ENCODE results near the gene MKLN1.

The MKLN1 gene

DNA sequence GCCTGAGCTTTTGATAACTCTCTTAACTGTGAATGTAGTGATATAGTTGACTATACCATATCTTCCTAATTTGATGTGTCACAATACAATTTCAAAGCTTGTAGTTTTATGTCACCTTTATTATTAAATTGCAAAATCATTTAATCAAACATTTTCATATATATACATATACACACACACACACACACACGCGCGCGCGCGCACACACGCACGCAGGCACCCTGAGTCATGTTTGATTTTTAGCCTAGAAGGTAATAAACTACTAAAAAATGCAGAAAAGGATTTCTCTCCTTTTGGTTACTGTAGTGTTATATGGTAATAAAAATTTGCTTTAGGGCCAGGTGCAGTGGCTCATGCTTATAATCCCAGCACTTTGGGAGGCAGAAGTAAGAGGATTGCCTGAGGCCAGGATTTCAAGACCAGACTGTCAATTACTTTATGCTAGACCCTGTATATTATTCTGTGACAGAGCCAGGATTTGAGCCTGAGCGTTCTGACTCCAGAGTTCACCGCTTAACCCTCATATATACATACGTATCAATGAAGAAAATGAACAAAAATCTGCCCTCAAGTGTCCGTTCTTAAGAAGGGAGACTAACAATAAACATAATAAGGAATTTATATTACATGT is 139.2 kb downstream of the MKLN1 start:
- no peak for DNase-seq (ENCODE audit: low spot score)

DNA sequence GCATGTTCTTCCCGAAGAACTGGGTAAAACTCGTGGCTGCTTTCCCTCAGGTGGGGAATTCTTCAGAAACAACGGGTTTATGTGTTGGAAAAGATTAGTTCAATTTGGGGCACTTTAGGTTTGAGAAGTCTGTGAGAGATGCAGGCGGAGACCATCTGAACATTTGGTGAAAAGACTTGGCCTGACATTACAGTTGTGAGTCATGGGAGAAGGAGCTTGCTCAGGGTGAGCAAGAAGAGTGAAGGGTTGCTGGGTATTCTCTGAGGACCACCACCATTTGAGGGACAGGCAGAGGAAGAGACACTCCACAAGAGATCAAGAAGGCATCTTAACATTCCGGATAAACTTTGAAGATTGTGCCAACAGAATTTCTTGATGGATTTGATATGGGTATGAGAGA is 140.1 kb downstream of the MKLN1 start:
- no peak for DNase-seq (ENCODE audit: low spot score)

DNA sequence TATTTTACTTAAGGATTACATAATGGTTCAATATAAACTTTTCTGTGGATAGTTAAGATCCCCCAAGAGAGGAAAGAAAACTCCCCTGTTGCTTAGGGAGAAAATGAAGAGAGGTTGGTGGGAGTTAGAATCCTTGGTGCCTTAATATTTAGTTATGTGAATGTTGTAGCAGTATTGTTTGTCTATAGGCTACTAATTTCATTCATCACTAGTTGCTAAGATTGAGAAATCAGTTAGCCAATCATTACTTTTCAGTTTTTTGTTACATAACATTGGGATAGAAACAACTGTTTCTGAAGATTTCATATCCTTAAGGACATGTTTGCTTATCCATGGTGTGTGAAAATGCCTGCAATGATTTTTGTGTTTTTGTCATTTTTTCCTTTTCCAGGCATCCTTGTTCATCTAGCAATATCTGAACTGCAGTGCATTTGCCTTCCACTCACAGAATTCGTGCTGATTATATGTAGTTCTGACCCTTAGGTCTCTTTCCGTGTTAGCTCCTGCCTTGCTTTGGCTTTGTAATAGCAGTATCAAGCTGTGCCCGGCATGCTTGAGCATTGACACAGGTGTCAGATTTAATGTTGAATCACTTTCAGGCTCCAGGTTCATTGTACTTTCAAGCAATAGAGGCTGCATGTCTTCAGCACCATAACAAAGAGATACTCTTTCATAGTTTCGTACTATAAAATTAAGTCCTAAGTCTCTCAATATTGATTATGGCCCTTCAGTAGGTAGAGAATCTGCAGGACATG is 143.8 kb downstream of the MKLN1 start:
- no peak for DNase-seq (ENCODE audit: low spot score)

DNA sequence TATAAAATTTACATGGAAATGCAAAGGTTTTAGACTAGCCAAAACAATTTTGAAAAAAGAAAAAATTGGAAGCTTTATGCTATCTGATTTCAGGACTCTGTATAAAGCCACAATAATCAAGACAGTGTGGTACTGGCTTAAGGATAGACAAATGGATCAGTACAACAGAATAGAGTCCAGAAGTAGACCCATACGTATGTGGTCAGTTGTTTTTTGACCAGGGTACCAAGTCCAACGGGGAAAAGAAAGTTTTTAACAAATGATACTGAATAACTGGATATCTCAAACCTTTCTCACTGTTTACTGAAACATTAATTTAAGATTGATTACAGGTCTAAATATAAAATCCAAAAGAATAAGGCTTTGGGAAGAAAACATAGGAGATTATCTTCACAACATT is 149.1 kb downstream of the MKLN1 start:
- no peak for DNase-seq (ENCODE audit: low spot score)

DNA sequence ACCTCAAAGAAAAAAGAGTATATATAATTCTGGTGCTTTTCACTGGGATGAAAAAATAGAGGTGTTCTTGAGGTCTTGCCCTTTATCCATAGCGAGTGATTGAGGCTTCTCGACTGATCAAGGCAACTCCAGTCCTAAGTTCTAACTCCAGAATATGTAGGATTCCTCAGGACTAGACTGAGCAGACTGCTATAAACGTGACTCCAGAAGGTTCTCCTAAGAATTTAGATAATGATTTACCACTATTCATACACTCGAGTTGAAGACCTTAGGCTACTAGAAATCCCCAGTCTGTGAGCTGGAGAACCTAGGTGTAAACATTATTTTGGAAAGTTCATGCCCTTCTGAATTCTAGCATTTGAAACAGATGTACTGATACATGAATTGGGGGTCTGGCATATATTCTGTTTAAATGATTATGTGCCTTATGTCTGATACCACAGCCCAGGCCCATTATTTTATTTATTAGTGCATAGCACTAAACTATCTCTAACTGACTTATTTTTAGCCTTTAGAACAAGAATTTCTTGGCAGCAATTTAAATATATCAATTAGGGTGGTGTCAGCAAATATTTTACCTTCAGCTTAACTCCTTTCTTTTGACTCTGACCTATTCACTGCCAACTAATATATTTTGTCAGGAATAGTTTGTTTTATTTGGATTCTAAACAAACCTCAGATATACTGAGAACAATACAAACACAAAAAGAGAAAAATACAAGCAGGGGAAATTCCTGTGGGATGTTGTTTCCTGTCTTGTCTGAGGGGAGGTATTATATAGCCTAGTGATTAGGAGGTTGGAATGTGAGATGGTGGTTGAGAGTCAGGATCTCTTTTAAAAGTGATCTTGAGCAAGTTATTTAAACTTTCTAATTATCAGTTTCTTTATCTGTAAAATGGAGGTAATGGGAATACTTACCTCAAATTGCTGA is 153.0 kb downstream of the MKLN1 start:
- no peak for DNase-seq (ENCODE audit: low spot score)

DNA sequence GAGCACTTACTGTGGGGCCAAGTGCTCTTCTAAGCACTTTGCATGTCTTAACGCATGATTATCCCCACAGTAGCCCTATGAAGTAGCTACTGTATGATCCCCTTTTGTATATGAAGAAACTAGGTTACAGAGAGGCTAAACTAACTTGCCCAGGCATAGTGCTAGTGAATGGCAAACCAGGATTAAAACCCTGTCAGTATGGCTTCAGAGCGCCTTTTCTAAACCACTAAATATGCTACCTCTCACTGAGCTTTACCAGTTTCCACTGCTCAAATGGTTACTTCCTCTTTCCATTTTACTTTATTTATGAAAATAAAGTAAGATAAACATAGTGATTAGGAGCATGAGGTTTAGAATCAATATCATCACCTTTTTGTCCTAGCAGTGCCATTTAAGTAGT is 155.1 kb downstream of the MKLN1 start:
- DNase-seq (ENCODE audit: low spot score): no peak

DNA sequence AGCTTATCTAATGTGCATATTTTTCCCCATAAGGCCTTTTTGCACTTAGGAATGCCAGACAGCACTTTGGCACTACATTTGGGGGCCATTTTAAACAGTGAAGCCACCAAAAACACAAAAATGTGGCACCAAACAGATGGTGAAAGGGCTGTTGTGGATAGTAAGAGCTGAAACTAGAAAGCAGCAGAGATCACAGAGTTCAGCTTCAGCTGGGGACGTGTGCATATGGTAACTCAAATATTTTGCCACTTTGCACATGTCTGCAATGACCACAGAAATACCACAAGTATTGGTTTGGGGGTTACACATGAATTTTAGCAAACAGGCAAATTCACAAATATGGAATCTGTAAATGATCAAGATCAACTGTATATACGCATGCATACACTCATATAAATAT is 155.9 kb downstream of the MKLN1 start:
- DNase-seq (ENCODE audit: low spot score): no peak

DNA sequence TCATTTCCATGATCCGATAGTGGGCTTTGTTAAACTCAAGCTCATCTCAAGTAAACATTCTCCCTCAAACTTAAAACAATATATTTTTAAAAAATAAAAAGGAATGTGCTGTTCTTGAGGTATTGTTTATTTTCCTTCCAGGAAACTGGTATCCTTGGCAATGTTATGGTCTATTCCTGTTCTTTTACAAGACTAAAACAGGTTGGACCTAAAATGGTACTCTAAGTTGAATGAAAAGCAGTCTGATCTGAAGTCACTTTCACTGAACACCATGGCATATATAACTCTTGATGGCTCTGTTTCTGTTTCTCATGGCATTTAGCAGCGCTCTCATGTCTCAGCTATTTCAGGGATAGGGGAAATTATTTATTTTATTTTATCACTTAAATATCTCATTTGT is 158.7 kb downstream of the MKLN1 start:
- no peak for DNase-seq (ENCODE audit: low spot score)

DNA sequence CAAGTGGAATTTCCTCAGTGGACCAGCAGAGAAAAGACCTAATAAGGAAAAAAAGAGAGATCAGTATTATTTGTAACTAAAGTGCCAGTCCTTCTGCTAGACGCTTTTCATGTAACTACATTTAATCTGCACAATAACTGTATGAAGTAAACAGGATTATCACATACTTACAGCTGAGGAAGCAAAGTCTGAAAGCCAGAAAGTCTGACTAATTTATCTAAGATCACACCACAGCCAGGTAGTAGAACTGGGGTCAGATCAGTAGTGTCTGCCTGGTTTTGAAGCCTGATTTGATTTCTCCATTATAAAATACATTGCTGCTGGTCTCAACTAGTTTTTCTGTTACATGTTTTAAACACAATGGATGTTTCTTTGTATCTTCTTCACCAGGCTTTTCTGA is 159.5 kb downstream of the MKLN1 start:
- no peak for DNase-seq (ENCODE audit: low spot score)

DNA sequence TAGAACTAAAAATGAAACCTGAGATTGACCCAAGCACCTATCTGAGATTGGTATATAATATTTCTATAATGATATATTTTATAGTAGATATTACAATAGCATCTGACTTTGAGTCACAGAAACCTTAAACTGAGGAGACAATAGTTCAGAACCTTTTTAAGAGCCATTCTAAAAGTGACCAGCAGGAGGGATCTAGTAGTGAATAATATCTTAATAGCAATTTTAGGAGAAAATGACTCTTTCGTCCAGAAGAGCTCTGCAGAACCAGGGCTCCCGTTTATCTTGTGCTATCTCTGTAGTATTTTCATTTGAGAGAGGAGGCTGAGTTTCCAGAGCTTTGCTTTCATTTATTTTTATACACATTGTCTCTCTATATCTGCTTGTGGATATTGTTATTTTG is 160.7 kb downstream of the MKLN1 start:
- DNase-seq (ENCODE audit: low spot score): no peak

DNA sequence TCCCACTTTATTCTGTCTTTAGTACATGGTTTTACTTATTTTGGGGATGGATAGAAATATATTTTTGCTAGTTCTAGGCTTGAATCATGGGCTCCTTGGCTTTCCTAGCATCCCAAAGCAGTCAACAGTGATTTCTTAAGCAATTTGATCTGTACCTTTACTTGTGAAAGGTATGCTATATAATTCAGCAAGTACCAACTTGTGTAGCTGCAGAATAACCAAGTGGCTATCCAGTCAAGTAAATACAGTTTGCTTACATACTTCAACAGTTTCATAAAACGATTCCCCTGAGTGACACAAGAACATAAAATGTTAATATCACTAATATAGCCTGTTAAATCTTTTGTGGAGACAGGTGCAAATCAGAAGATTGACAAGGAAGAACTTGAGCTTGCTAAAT is 161.5 kb downstream of the MKLN1 start:
- DNase-seq (ENCODE audit: low spot score): no peak

DNA sequence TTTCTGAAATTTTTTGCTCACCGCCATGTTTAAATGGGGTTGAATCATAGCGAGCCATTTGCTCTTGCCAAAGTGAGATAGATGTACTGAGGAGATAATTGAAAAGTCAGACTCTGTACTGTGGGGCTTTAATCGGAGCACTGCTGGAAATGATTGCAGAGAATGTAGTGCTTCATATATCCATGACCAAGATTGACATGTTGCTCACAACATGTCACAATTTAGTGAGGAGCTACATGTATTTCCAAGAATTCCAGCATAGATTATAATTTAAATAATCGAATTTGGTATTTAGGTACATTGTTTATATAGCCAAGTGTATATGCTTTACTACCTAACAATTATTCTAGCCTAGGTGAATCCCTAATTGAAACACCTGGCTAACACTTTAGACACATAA is 162.2 kb downstream of the MKLN1 start:
- DNase-seq (ENCODE audit: low spot score): no peak

DNA sequence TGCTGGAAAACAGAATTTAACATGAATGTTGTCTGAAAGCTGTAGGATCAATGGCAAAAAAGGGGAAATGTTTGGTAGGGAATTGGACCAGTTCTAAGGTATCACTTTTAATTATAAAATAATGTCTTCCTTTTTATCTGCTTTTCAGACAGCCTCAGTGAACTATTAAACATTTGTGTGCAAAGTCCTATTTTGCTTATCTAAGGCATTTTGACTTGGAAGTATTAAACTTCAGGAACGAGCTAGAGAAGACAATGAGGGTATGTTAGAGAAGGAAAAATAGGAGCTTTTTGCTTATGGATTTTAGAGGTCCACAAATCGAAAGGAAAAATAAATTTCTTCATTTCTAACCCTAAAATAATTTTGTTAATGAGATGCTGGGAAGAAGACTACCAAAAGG is 165.4 kb downstream of the MKLN1 start:
- no peak for DNase-seq (ENCODE audit: low spot score)

DNA sequence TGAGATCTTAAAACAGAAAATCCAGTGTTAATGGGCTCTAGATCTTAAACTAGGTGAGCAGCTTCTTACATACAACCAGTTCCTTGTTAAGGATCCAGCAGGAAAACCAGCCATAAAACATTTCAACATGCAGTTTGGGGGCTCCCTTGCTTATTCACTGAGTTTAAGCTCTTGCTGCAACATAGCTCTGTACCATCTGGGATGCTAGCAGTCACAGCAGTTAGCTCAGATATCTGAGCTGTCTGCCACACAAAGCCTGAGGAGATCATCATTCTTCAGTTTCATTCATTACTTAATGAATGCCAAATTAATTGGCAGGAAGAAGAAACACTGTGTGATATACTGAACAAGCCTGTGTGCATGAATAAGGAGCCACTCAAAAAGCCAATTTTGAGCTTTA is 165.9 kb downstream of the MKLN1 start:
- DNase-seq (ENCODE audit: low spot score): peak; percentile 37

DNA sequence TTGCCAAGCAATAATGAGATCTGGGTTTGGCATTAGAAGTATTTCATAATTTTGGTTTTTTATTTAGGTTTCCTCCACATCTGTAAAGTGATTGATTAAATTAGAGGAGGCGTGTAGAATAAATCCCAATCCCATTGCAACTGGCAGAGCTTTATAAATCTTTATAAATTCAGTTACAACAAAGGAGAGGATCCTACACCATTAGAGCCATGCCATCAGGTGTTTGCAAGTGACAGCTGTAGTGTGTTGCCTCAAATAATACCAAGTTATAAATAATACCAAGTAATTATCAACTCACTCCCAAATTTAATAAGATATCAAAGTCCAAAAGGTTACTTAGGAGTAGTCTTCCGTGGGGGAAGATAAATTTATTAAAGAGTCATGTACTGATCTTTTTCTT is 166.5 kb downstream of the MKLN1 start:
- DNase-seq (ENCODE audit: low spot score): no peak

DNA sequence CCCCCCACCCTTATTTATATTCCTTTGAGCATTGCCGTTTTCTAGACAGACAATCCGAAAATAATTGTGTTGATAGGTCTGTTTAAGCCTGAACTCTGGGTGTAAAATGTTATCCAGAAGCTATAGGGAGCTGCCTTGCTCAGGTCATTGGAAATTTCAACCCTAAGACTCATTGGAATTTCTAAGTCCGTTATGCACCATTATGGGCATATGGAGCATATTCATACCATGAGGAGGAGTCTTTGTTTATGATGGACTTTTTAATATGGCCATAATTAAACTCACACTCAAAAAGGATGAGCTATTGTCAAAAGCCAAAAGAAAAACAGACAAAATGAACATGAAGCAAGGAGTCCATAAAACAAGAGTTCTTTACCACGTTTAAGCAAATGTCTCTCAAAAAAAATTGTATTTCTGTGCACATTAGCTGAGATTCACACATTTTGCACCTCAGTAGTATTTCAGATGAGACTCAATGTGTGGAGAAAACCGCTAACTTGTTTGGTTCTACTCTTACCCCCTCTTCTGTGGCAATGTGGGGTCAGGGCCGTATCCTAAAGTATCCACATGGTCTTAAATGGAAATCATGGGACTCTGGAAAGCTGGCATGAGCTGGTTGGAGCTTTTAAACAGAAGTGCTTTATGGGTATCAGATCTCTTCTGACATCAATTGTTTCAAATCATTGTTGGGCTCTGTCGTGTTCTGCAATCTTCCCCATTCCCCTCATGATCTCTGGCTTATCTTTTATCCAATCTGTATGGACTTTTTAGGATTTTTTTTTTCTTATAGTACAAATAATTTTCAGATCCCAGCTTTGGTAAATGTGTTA is 168.2 kb downstream of the MKLN1 start:
- DNase-seq (ENCODE audit: low spot score): no peak

DNA sequence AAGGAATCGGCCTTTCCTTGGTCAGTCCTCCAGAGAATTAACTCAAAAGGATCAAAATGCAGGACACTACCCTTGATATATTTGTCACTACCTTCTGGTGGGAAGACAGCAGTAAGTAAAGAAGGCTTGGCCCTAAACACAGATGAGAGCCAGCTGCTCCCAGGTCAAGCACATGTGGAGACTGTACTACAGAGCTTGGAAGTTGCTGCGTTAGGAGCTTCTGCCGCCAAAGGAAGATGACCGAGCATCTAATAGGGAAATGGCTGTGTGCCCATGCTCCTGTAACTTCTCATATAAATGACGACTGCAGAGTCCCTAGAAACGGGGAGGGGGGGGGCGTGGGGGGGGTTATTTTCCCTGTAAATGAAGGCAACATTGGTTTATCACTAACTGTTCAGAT is 169.8 kb downstream of the MKLN1 start:
- DNase-seq (ENCODE audit: low spot score): no peak

DNA sequence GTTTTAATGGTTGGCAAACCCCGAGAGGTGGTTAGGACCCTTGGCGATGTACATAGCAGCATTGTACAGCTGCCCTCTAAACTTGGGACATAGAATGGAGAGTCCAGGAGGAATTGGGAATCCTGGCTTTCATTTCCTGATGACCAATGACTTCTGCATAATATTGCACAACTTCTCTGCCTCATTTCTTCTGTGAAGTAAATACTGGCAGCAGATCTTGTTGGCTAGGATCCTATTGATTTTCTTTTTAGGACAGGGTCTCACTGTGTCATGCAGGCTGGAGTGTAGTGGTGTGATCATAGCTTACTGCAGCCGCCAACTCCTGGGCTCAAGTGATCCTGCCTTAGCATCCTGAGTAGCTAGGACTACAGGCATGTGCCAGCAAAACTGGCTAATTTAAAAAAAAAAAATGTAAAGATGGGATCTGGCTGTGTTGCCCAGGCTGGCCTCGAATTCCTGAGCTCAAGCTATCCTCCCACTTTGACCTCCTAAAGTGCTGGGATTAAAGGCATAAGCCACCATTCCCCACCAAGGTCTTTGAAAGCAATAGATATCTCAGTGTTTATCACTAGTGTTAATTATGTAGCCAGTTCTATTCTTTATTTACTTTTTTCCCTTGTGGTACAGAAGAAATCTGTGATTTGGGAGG is 170.7 kb downstream of the MKLN1 start:
- DNase-seq (ENCODE audit: low spot score): no peak

DNA sequence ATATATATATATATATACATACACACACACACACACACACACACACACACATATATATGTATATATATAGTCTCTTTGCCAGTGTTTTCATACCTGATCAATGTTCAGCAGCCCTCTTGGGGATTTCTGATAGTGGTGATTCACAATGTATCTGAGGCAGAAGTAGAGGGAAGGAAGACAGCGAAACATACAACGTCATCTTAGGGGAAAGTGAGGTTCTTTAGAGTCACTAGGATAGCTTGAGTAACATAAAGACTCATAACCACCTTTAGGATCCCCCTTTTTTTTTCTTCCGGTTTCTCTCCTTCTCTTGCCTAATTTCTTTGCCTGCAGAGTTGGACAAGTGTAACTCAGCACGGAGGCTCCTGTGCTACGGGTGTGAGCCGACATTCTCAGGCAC is 172.1 kb downstream of the MKLN1 start:
- no peak for DNase-seq (ENCODE audit: low spot score)

DNA sequence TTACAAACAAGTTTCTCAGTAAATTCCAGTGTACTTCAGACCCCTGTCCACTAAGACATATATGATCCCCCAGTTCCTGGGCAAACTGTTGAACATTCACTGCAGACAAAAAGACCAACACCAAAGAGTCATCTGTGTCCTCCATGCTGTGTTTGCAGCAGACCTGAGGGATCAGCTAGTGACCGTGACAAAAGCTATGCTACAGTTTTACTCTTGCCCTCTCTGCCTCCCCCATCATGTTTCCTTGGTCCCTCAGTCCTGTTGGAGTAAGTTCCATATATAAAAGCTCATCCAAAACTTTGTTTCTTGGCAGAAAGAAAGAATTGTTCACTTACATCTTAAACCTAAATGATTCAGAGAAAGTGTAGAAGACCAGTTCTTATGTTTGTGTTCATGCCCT is 172.7 kb downstream of the MKLN1 start:
- no peak for DNase-seq (ENCODE audit: low spot score)

DNA sequence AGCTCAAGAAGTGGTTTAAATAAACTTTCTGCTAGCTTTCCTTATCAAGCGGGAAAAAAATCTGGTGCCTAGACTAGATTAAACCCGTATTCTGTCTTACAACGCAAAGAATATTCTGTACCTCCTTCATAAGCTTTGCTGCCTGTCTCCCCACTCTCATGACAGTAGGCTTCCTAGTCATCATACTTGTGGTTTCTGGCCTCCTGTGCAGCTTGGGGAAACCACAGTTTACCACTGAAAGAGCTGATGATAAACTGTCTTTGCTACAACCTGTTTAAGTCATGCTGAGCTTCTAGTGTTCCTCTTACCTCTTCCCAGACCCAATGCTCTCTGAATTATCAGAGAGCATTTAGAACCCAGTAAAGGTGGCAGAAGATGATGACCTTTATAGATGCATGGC is 173.7 kb downstream of the MKLN1 start:
- DNase-seq (ENCODE audit: low spot score): no peak
